Activated gamma-delta T cell (primary cell): ENCODE measurements around the gene WFIKKN1.
A peak's percentile ranks its signal among the peaks of the same experiment; 100 is the strongest.

Experiments
- DNase-seq: peaks from one replicate; lab custom pipeline; 2025; lab: John Stamatoyannopoulos, UW

The WFIKKN1 gene

DNA sequence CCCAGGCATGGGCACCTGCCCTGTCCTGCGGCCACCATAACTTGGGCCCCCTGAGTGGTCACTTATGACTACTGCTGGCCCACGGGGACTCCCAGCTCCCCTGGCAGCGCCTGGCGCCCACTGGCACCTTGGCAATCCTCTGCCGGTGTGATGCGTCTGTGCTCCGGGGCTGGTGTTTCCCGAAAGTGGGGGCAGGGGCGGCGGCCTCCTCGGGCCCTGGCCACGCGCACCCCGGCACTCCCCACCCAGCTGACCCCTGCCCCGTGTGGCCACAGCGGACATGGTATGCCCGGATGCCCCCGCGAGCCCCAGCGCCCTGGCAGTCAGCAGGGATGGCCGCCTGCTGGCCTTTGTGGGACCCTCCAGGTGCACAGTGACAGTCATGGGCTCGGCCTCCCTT lies 26.7 kb downstream of the WFIKKN1 start:
- DNase-seq = no peak

DNA sequence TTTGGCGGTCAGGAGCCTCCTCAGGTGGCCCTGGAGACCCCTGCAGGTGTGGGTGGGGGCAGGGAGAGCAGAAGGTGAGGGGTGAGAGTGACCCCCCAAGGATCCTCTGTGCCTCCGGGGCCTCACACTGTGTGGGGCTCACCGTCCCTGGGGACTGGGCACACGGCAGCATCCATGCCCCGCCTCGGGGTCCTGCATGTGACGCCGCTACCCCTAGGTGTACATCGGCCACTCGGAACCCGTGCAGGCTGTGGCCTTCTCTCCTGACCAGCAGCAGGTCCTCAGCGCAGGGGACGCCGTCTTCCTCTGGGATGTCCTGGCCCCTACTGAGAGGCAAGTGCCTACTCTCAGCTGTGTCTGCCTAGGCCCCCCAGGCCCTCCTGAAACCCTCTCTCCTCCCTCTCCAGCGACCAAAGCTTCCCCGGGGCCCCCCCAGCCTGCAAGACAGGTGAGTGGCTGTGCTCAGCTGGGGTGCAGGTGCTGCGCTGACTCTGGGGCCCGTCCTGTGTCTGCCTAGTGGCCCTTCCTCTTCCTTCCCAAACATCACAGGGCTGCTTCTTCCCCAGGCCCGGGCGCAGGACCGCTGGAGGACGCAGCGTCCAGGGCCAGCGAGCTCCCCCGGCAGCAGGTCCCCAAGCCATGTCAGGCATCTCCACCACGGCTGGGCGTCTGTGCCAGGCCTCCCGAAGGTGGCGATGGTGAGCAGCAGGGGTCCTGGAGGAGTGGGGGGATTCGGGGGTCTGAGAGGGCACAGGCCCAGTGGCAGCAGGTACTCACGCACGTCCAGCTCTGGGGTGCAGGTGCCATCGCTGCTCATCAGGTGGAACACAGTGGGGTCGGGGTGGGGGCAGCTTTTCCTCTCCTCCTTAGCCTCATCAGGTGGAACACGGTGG lies 28.1 kb downstream of the WFIKKN1 start:
- no peak for DNase-seq

GRCh38 chr16:659618-660017 lies 28.8 kb downstream of the WFIKKN1 start:
- DNase-seq = no peak

GRCh38 chr16:660132-660458 lies 29.3 kb downstream of the WFIKKN1 start:
- no peak for DNase-seq

DNA sequence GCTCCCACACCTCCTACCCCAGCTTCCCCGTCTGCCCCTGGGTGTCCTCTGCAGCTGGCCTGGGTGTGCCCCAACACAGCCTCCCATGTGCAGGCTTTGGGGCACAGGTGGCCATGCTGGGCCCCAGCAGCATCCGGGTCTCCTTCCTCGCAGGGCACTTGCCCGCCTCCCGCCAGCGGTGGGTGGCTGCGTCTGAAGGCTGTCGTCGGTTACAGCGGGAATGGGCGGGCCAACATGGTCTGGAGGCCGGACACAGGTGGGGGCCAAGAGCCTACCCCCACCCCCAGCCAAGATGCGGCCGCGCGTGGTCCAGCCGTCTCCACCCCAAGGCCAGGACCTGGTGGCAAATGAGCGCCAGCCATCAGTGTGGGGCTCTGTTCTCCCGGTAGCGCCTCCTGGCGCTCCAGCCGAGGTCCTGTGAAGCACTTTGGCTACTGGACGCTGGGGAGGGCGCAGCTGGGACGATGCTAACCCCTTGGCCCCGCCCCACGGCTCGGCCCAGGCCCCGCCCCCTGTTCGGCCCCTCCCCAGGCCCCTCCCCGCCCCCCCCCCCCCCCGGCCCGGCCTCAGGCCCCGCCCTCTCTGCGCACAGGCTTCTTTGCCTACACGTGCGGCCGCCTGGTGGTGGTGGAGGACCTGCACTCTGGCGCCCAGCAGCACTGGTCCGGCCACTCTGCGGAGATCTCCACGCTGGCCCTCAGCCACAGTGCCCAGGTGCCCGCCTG lies 29.8 kb downstream of the WFIKKN1 start:
- peak; percentile 38 for DNase-seq

- no peak for DNase-seq
Observed at GRCh38 chr16:661184-661821, 30.5 kb downstream of the WFIKKN1 start.

DNA sequence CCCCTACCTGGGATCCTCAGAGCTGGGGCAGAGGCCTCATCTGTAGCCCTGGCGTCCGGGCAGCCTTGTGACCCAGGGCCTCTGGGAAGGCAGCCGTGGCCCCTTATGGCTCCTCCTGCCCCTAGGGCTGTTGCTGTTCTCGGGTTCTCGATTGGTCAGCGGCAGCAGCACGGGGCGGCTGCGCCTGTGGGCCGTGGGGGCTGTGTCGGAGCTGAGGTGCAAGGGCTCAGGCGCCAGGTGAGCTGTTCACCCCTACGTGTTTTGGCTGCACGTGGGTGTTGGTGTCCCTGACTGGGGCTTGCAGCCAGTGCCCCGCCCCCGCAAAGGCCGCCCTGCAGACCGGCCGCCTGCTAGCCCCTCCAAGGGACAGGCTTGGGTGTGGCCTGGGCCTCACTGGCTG lies 31.3 kb downstream of the WFIKKN1 start:
- DNase-seq = no peak

GRCh38 chr16:662597-662996 lies 31.8 kb downstream of the WFIKKN1 start:
- DNase-seq = no peak

GRCh38 chr16:666572-666971 lies 35.8 kb downstream of the WFIKKN1 start:
- no peak for DNase-seq

GRCh38 chr16:667113-667779 lies 36.5 kb downstream of the WFIKKN1 start:
- DNase-seq = no peak

DNA sequence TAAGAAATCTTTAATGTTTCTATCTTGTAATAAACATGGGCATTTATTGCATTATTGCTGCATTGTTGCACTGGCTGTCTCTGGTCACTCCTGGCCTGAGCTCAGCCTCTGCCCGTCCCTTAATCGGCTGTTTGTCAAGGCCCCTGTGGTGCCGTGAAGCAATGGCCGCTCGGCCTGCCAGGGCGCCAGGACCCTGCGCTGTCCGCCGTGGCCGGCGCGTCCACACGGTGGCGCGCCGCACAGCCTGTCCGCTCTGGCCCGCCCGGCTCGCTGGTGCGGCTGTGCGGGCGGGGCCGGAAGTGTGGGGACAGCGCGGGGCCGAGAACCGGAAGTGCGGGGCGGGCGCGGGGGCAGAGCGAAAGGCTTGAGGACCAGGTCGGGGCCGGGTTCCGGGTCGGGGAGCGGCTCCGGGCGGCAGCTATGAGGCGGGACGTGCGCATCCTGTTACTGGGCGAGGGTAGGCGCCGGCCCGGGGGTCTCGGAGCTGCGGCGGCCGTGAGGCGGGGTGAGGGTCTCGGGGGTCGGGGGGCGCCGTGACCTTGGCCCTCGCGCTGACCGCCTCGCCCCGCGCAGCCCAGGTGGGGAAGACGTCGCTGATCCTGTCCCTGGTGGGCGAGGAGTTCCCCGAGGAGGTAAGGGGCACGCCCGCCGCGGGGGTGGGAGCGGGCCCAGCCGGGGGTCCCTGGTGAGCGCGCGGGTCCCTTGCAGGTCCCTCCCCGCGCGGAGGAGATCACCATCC lies 37.2 kb downstream of the WFIKKN1 start, which contains the start of gene RHOT2:
Gene RHOT2 (plus strand): TSS at position 353 of the 739 bp plus-strand sequence. CDS start 68 bp downstream, at position 421.
- peak; percentile 91 for DNase-seq

DNA sequence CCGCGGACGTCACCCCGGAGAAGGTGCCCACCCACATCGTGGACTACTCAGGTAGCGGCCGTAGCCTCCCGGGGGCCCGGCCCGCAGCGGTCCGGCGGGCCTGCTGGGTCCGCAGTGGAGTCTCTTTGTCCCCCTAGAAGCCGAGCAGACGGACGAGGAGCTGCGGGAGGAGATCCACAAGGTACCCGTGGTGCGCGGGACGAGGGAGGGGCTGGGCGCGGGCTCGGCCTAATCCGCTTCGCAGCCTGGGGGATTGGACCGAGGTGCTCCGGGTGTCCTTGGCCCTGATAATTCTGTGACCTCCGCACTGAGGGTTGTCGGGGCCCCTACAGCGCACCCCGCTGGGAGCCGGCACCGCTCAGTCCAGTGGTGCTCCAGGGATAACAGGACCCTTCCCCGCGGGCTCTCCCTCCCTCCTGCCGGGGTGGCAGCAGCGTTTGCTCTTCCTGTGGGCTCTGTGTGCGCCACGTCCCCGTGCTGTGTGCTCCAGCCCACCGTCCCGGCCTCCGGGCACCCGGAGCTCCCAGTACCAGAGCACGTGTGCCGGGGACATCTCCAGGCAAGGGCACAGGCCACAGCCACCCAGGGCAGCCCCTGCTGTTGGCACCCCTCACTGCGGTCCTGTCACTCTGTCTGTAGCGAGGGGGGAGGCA lies 37.9 kb downstream of the WFIKKN1 start:
- DNase-seq = no peak

DNA sequence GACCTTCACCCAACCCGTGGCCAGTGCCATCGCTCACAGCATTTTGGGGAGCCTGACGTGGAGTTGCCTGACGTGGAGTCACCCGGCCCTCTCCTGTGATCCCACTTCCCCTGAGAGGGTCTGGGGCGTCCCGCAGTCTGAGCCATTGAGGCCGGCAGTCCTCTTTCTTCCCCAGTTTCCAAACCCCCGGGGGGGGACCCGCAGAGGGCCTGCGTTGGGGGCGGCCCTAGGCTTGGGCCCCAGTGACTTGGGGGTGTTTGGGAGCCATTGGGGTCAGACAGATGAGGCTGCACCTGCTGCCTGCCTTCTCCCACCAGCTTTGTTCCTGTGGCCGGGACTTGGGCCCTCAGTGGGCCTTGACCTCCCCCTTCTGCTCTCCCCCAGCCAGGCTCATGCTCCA lies 38.9 kb downstream of the WFIKKN1 start:
- no peak for DNase-seq

DNA sequence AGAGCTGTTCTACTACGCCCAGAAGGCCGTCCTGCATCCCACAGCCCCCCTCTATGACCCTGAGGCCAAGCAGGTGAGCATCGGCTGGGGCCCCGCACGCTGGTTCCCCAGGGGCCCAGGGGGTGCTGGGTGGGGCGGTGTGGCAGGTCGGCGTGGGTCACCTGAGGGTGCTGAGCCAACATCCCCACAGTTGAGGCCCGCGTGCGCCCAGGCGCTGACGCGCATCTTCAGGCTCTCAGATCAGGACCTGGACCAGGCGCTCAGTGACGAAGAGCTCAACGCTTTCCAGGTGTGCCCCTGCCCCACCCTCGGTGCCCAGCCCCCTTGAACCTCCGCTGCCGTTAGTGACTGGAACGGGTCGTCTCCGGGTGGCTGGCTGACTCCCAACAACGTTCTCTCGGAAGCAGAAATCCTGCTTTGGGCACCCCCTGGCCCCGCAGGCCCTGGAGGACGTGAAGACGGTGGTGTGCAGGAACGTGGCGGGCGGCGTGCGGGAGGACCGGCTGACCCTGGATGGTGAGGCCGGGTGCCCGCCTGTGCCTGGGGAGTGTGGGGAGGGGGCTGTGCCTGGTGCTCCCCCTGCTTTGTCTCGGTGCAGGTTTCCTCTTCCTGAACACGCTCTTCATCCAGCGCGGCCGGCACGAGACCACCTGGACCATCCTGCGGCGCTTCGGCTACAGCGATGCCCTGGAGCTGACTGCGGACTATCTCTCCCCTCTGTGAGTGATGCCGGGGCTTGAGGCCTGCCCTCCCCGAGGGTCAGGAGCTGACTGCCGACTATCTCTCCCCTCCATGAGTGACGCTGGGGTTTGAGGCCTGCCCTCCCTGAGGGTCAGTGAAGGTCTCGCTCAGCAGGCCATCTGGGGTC lies 39.9 kb downstream of the WFIKKN1 start:
- DNase-seq = no peak

GRCh38 chr16:671353-672131 lies 40.8 kb downstream of the WFIKKN1 start:
- DNase-seq = no peak

DNA sequence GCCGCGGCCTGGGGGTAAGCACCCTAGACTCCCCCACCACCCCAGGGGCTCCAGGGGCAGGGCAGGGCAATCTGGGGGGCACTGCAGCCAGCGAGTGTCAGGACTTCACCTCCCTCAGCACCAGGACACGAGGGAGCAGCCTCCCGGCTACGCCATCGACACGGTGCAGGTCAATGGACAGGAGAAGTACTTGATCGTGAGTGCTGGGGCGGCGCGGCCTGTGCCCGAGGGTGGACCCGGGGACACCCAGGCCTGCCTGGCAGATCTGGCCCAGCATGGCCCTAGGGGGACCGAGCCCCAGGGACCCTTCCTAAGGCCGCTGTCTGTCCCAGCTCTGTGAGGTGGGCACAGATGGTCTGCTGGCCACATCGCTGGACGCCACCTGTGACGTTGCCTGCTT lies 41.6 kb downstream of the WFIKKN1 start:
- no peak for DNase-seq

GRCh38 chr16:672851-673250 lies 42.1 kb downstream of the WFIKKN1 start:
- no peak for DNase-seq

DNA sequence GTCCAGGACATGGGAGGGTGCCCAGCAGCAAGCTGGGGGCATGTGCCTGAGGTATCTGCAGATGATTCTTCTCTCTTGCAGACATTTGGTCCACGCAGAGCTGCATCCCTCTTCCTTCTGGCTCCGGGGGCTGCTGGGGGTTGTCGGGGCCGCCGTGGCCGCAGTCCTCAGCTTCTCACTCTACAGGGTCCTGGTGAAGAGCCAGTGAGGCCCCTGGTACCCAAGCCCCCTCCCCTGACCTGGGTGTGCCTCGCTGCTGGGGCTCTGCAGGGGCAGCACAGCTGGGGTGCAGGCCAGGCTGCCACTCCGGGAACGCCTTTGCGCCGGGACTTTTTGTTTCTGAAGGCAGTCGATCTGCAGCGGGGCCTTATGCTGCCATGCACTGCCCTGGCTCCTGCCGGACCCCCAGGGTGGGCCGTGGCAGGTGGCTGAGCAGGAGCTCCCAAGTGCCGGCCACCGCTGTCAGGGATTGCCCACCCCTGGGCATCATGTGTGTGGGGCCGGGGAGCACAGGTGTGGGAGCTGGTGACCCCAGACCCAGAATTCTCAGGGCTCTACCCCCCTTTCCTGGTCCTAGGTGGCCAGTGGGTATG lies 42.7 kb downstream of the WFIKKN1 start:
- DNase-seq = no peak
